Stomach (tissue), 9 donors: ENCODE data around the gene BHLHE40. TPM values are rescaled to one million over a fixed set of nuclear protein-coding genes. Genes with fewer than 3 reads are reported as not detected.
"Not testable (repeated sequence)": the region's sequence is repeated elsewhere in the genome, so short reads cannot be mapped to it uniquely, and the experiment has no call there.

Source experiments
- DNase-seq, 2 donors: peaks; one replicate each; pipeline versions ENCODE4 v3.0.0 to v3.0.0-alpha.2; 2013 to 2019
- H3K27ac ChIP-seq, 5 donors: fragments of 200-600 bp in 4 of 5; sonication (generic) in 4 of 5; one replicate each; pipeline ENCODE4 v1.5.1; 2013 to 2019; ENCODE audit warnings: mild to moderate bottlenecking in 1 of 5, moderate library complexity in 1 of 5
- H3K27me3 ChIP-seq, 3 donors: fragments of 200-600 bp; sonication (generic); one replicate each; pipeline ENCODE4 v1.5.1; 2017 to 2019; ENCODE audit warnings: mixed run types in 1 of 3
- H3K36me3 ChIP-seq, 4 donors: fragments of 200-600 bp; sonication (generic); 1 replicate in 3 of 4; 2 replicates in 1 of 4; pipeline ENCODE4 v1.5.1; 2016 to 2019
- H3K4me1 ChIP-seq, 4 donors: fragments of 200-600 bp; sonication (generic); one replicate each; pipeline ENCODE4 v1.5.1; 2016 to 2019
- H3K4me3 ChIP-seq, 4 donors: fragments of 200-600 bp; sonication (generic) in 3 of 4; one replicate each; pipeline ENCODE4 v1.5.1; 2016 to 2019; ENCODE audit warnings: mild to moderate bottlenecking in 1 of 4
- H3K9me3 ChIP-seq, 4 donors: fragments of 200-600 bp; sonication (generic); one replicate each; pipeline ENCODE4 v1.5.1; 2016 to 2019
- EP300 ChIP-seq: sonication (generic); formaldehyde crosslinking; IDR thresholded peaks from one replicate; pipeline ENCODE4 v1.6.1; 2017; ENCODE audit warnings: antibody characterized with exemption
- POLR2A ChIP-seq, 4 donors: fragments of 450-650 bp; IDR thresholded peaks; one replicate each; pipeline ENCODE4 v1.6.1; 2016; ENCODE audit warnings: antibody characterized with exemption in 4 of 4, control low read depth in 2 of 4, mild to moderate bottlenecking in 1 of 4, moderate library complexity in 1 of 4
- POLR2AphosphoS5 ChIP-seq, 3 donors: sonication (generic); formaldehyde crosslinking; IDR thresholded peaks; one replicate each; pipeline ENCODE4 v1.6.1; 2016; ENCODE audit warnings: antibody characterized with exemption in 3 of 3
- WGBS, 5 donors: extraction: QIAGEN DNeasy Blood & Tissue Kit in 3 of 5; methylation state at CpG; one replicate each; pipeline versions ENCODE4 v1.1.5 to v1.1.7; 2013 to 2018; 5-methylcytosine and 5-hydroxymethylcytosine counted together
- intact Hi-C: fragments of 100-400 bp; cut with DNase I; formaldehyde crosslinking; loops from one replicate; pipeline ENCODE4 v1.15.1; 2023; ENCODE audit warnings: low total_unique reads
- polyA plus RNA-seq, 3 donors: library from polyadenylated mRNA; stranded (reverse); fragments of 200-250 nt; gene quantifications; one replicate each; pipeline ENCODE4 v1.2.3, GENCODE V29; 2013
- total RNA-seq, 5 donors: library from RNA; depleted of rRNA; stranded (reverse); fragments of >200 nt; gene quantifications; one replicate each; pipeline versions ENCODE4 v1.1.0 to v1.2.3, GENCODE V29; 2014 to 2016
- TF ChIP-seq, protein P1 (sequence below), 7 experiments: fragments of 450-650 bp in 4 of 7; fragments of 200-600 bp in 3 of 7; sonication (generic) in 3 of 7; IDR thresholded peaks; one replicate each; pipeline ENCODE4 v1.5.1; 2016 to 2019; ENCODE audit warnings: antibody characterized with exemption in 7 of 7, control low read depth in 2 of 7, mild to moderate bottlenecking in 1 of 7
- donor health status: healthy with polysubstance abuse.
- donor health status: Bipolar disorder and iron deficiency.
- donor health status: healthy.

BHLHE40 gene
- total and polyA plus RNA-seq, 8 donors: 7.6 to 39.7 (median 25.4) TPM

DNA sequence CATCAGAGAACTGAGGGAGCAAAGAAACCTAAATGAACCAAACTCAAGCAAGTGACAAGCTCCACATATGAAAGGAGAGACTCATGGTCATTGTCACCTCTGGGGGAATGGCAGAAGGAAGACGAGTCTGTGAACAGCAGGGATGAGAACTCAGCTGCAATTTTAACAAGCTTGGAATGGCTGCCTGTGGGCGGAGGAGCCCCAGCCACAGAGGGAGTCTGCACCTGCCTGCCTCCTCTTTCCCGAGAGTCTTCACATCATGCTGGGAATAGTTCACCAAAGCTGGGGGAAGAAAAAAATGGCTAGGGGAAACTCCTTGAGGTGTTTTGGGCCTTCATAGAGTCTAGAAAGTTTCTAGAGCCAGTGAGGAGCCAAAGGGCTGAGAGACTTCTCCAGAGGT is 21.3 kb upstream of the BHLHE40 start:
- TF ChIP-seq, protein P1, sequence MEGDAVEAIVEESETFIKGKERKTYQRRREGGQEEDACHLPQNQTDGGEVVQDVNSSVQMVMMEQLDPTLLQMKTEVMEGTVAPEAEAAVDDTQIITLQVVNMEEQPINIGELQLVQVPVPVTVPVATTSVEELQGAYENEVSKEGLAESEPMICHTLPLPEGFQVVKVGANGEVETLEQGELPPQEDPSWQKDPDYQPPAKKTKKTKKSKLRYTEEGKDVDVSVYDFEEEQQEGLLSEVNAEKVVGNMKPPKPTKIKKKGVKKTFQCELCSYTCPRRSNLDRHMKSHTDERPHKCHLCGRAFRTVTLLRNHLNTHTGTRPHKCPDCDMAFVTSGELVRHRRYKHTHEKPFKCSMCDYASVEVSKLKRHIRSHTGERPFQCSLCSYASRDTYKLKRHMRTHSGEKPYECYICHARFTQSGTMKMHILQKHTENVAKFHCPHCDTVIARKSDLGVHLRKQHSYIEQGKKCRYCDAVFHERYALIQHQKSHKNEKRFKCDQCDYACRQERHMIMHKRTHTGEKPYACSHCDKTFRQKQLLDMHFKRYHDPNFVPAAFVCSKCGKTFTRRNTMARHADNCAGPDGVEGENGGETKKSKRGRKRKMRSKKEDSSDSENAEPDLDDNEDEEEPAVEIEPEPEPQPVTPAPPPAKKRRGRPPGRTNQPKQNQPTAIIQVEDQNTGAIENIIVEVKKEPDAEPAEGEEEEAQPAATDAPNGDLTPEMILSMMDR (IDR thresholded peaks at IDR 0.05): no peak
- TF ChIP-seq POLR2A (IDR thresholded peaks at IDR 0.05): no peak
- no peak for TF ChIP-seq EP300
- TF ChIP-seq POLR2AphosphoS5 (IDR thresholded peaks at IDR 0.05): no peak
- intact Hi-C loops: no loop called here
- Histone ChIP-seq H3K4me1 (no peaks in the 10 kb centered on the region), H3K36me3 (no peaks in the 10 kb centered on the region), H3K4me3 (no peak overlapping the region), H3K27ac (no peak overlapping the region), H3K27me3 (no peaks in the 10 kb centered on the region), H3K9me3 (peaks cover 0 to 7% (median 2%) of the 10 kb centered on the region in 4 donors)
- DNase-seq: no peak
- whole genome bisulfite sequencing, 5 donors: 72 to 97% (median 88%) methylated on average over 3 of the region's 3 CpGs

DNA sequence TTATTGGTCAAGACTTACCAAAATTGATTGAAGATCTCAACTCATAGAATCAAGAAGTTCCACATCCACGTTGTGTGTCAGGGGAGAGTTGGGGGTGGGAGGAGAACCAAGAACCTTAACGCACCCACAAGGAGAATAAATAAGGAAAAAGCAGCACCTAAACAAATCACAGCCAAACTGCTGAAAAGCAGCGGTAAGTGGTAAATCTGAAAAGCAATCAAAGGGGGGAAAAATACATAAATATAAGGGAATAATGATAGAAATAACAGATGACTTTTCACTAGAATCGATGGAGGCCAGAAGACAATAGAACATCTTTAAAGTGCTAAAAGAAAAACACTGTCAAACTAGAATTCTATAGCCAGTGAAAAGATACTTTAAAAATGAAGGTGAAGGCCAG is 20.1 kb upstream of the BHLHE40 start:
- intact Hi-C loops: no loop called here

GRCh38 chr3:4961865-4962264 is 17.4 kb upstream of the BHLHE40 start:
- H3K36me3 ChIP-seq, DNase-seq, H3K4me1 ChIP-seq, H3K4me3 ChIP-seq, intact Hi-C loops, H3K27ac ChIP-seq, H3K27me3 ChIP-seq, H3K9me3 ChIP-seq: not testable (repeated sequence)
- 86 to 100% (median 98%) methylated on average over 2 of the region's 2 CpGs for WGBS, 5 donors

More for the DNA sequence above, 20.1 kb upstream of the BHLHE40 start:
- Histone ChIP-seq H3K27me3 (no peaks in the 10 kb centered on the region), H3K4me1 (no peaks in the 10 kb centered on the region), H3K9me3 (peaks cover 0 to 7% (median 2%) of the 10 kb centered on the region in 4 donors), H3K36me3 (no peaks in the 10 kb centered on the region), H3K4me3 (no peak overlapping the region), H3K27ac (no peak overlapping the region)
- DNase-seq: no peak
- WGBS, 5 donors: 69 to 95% (median 75%) methylated on average over 4 of the region's 4 CpGs
- TF ChIP-seq, protein P1 (IDR thresholded peaks at IDR 0.05): no peak
- TF ChIP-seq POLR2AphosphoS5 (IDR thresholded peaks at IDR 0.05): no peak
- no peak for TF ChIP-seq EP300
- TF ChIP-seq POLR2A (IDR thresholded peaks at IDR 0.05): no peak

DNA sequence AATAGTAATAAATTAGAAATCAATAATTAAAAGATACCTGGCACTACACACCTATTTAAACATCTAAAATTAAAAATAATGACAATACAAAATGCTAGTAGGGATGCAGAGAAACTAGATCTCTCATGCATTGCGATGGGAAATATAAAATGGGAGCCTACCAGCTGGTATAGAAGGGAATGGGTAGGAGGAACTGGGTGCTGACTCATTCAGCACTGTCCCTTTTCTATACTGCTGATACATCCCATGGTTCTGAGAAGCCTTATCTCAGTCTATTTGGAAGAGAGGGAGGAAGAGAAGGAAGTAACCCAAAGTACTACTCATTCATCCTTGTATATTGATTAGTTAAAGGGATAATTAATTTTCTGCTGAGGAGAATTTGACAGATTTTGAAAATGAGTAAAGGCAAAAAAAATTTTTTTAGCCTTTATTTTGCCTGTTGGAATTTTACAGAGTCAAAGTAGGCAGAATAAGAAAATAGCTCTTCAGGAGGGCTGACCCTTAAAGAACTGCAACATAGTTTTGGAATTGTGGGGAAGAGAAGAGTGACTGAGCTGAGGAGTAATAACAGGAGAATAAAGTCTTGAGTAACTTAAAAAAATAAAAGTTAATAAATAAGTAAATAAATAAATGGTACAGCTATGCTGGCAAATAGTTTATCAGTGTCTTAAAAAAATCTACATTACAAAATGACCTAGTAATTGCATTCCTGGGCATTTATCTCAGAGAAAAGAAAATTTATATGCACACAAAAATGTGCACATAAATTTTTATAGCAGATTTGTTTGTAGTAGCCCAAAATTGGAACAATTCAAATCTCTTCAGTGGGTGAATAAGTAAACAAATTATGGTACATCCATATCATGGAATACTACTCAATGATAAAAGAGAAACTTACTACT is 15.3 kb upstream of the BHLHE40 start:
- TF ChIP-seq EP300 (no peak), POLR2AphosphoS5 (IDR thresholded peaks at IDR 0.05) (no peak), POLR2A (IDR thresholded peaks at IDR 0.05) (no peak)
- TF ChIP-seq, protein P1 (IDR thresholded peaks at IDR 0.05): no peak
- Histone ChIP-seq H3K9me3 (peaks cover 0 to 6% (median 2%) of the 10 kb centered on the region in 4 donors), H3K27ac (no peak overlapping the region), H3K4me1 (peaks cover 0 to 3% (median 0%) of the 10 kb centered on the region in 4 donors), H3K27me3 (no peaks in the 10 kb centered on the region), H3K4me3 (no peak overlapping the region), H3K36me3 (no peaks in the 10 kb centered on the region)
- DNase-seq: no peak
- 93 to 100% (median 97%) methylated on average over 1 of the region's 1 CpG for WGBS, 5 donors
- intact Hi-C loops: no loop called here

DNA sequence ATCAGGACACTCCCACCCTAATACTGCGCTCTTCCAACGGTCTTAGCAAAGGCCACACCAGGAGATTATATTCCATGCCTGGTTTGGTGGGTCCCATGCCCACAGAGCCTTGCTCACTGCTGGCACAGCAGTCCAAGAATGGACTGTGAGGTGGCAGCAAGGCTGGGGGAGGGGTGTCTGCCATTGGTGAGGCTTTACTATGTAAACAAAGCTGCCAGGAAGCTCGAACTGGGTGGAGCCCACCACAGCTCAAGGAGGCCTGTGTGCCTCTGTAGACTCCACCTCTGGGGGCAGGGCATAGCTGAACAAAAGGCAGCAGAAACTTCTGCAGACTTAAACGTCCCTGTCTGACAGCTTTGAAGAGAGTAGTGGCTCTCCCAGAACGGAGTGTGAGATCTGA is 13.2 kb upstream of the BHLHE40 start:
- H3K4me3 ChIP-seq, H3K9me3 ChIP-seq, H3K4me1 ChIP-seq, DNase-seq, H3K36me3 ChIP-seq, H3K27ac ChIP-seq, H3K27me3 ChIP-seq, intact Hi-C loops: not testable (repeated sequence)
- 45 to 63% (median 50%) methylated on average over 2 to 5 of the region's 5 CpGs for WGBS, 5 donors

DNA sequence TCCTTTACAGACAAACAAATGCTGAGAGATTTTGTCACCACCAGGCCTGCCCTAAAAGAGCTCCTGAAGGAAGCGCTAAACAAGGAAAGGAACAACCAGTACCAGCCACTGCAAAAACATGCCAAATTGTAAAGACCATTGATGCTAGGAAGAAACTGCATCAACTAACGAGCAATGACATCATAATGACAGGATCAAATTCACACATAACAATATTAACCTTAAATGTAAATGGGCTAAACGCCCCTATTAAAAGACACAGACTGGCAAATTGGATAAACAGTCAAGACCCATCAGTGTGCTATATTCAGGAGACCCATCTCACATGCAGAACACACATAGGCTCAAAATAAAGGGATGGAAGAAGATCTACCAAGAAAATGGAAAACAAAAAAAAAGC is 11.6 kb upstream of the BHLHE40 start:
- intact Hi-C loops, H3K4me1 ChIP-seq, H3K4me3 ChIP-seq, H3K9me3 ChIP-seq, H3K27ac ChIP-seq, DNase-seq, H3K36me3 ChIP-seq, H3K27me3 ChIP-seq: not testable (repeated sequence)
- 79 to 95% (median 87%) methylated on average over 3 of the region's 3 CpGs for WGBS, 5 donors

DNA sequence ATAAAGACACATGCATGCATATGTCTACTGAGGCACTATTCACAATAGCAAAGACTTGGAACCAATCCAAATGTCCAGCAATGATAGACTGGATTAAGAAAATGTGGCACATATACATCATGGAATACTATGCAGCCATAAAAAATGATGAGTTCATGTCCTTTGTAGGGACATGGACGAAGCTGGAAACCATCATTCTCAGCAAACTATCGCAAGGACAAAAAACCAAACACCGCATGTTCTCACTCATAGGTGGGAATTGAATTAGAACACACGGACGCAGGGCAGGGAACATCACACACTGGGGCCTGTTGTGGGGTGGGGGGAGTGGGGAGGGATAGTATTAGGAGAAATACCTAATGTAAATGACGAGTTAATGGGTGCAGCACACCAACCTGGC is 7.8 kb upstream of the BHLHE40 start:
- H3K27me3 ChIP-seq, H3K27ac ChIP-seq, H3K4me3 ChIP-seq, DNase-seq, H3K4me1 ChIP-seq, H3K36me3 ChIP-seq, H3K9me3 ChIP-seq, intact Hi-C loops: not testable (repeated sequence)
- WGBS, 5 donors: 94 to 98% (median 95%) methylated on average over 6 of the region's 6 CpGs
